Suprapubic skin (tissue), 4 donors: Measurements from ENCODE around the gene UBXN2A.

Source experiments
- POLR2A ChIP-seq, 2 donors: fragments of 450-650 bp; IDR thresholded peaks; one replicate each; pipeline ENCODE4 v1.6.1; 2017; ENCODE audit warnings: antibody characterized with exemption in 2 of 2, mild to moderate bottlenecking in 2 of 2, moderate library complexity in 2 of 2
- POLR2AphosphoS5 ChIP-seq, 3 donors: sonication (generic); formaldehyde crosslinking; IDR thresholded peaks; one replicate each; pipeline ENCODE4 v1.6.1; 2017; ENCODE audit warnings: antibody characterized with exemption in 3 of 3
- TF ChIP-seq, protein P1 (sequence below), 2 donors: fragments of 200-600 bp in 1 of 2; fragments of 450-650 bp in 1 of 2; sonication (generic) in 1 of 2; IDR thresholded peaks; one replicate each; pipeline ENCODE4 v1.5.1; 2016 to 2019; ENCODE audit warnings: antibody characterized with exemption in 2 of 2, mild to moderate bottlenecking in 1 of 2, moderate library complexity in 1 of 2

DNA sequence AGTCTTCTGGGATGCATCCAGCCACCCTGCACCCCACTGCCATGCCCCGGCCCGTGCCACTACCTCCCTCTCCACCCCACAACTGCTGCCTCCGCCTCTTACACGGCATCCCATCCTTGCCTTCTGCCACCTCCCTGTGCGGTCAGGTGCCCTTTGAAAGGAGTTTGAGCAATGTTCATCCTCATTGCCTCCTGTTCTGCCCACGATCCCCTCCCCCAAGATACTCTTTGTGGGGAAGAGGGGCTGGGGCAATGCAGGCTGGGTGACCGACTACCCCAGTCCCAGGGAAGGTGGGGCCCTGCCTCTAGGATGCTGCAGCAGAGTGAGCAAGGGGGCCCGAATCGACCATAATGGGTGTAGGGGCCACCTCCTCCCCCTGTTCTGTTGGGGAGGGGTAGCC lies 78.0 kb downstream of the UBXN2A start:
- TF ChIP-seq POLR2AphosphoS5 (IDR thresholded peaks at IDR 0.05) (no peak), POLR2A (IDR thresholded peaks at IDR 0.05) (no peak)
- TF ChIP-seq, protein P1, sequence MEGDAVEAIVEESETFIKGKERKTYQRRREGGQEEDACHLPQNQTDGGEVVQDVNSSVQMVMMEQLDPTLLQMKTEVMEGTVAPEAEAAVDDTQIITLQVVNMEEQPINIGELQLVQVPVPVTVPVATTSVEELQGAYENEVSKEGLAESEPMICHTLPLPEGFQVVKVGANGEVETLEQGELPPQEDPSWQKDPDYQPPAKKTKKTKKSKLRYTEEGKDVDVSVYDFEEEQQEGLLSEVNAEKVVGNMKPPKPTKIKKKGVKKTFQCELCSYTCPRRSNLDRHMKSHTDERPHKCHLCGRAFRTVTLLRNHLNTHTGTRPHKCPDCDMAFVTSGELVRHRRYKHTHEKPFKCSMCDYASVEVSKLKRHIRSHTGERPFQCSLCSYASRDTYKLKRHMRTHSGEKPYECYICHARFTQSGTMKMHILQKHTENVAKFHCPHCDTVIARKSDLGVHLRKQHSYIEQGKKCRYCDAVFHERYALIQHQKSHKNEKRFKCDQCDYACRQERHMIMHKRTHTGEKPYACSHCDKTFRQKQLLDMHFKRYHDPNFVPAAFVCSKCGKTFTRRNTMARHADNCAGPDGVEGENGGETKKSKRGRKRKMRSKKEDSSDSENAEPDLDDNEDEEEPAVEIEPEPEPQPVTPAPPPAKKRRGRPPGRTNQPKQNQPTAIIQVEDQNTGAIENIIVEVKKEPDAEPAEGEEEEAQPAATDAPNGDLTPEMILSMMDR (IDR thresholded peaks at IDR 0.05): no peak
